D721Med (cell line): ENCODE data around the gene PRXL2A.

Source experiments
- DNase-seq: peaks from one replicate; pipeline ENCODE4 v3.0.0; 2011; ENCODE audit warnings: low spot score; ENCODE audit not compliant: insufficient read length
- FAIRE-seq: peaks from 2 replicates; lab custom pipeline; 2011; peaks lifted over from hg19 to GRCh38; lab: Jason Lieb, UNC
- TF ChIP-seq, protein P1 (sequence below): IDR thresholded peaks from 2 replicates; pipeline ENCODE4 v1.5.1; 2012; ENCODE audit warnings: mild to moderate bottlenecking, control low read depth; ENCODE audit not compliant: insufficient read depth; ENCODE audit errors: missing control alignments

PRXL2A gene

DNA sequence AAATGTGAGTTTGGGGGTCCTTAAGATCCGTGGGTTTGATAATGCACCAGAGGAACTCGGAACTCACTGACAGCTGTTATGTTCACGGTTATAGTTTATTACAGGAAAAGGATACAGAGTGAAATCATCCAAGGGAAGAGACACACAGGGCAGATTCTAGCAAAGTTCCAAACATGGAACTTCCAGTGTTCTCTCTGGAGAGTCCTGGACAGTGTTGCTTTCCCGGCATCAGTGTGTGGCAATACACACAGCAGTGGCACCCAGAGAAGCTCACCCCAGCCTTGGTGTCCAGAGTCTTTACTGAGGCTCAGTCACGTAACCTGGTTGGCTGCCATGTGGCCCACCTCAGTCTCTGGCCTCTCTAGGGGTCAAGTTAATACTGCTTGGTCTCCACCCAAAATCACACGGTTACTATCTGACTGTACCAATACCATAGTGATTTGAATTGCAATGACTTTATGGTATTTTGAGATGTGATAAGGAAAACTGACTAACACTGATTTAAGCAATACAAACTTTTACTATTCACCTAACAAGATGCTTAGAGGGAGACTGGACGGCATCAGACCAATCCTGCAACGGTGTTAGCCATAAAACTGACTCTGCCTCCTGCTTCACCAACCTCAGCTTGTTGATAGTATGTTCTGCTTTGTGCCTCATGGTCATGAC, 8.1 kb upstream of the PRXL2A start:
- DNase-seq (no peak), FAIRE-seq (no peak)
- TF ChIP-seq, protein P1, sequence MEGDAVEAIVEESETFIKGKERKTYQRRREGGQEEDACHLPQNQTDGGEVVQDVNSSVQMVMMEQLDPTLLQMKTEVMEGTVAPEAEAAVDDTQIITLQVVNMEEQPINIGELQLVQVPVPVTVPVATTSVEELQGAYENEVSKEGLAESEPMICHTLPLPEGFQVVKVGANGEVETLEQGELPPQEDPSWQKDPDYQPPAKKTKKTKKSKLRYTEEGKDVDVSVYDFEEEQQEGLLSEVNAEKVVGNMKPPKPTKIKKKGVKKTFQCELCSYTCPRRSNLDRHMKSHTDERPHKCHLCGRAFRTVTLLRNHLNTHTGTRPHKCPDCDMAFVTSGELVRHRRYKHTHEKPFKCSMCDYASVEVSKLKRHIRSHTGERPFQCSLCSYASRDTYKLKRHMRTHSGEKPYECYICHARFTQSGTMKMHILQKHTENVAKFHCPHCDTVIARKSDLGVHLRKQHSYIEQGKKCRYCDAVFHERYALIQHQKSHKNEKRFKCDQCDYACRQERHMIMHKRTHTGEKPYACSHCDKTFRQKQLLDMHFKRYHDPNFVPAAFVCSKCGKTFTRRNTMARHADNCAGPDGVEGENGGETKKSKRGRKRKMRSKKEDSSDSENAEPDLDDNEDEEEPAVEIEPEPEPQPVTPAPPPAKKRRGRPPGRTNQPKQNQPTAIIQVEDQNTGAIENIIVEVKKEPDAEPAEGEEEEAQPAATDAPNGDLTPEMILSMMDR: no peak

DNA sequence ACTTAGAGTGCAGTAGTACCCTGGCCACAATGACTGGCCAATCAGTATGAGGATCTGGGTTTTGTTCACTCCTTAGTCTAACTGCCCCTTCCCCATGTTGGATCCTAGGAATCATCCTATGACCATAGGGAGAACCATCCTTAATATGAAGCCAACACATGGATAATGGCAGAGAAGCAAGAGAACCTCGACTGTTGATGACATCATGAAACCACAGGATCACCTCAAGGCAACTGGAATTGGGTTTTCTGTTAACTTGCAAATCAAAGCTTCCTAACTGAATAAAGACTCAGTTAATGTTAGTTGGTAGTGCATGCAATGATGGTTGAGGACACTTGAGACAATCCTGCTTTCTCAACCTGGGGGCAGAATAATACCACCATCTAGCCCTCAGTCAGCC, 3.3 kb upstream of the PRXL2A start:
- FAIRE-seq (no peak), DNase-seq (no peak)
- TF ChIP-seq, protein P1: no peak

DNA sequence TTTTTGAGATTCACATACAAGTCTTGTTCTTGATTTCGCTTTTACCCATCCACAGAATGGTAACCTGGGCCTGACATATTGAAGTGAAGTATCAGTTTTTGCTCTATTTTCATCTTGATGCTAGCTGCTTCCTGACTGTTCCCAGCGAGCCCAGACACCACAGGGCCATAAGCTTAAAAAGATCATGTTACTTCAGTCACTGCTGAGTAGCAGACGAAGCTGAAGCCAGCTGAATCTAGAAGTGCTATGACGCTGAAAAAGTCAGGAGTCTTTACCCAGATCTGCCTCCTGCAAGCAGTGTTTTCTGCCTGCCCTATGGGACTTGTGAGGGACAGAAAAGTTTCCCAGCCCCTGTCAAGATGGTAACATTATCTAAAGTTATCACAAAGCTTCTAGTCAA, 2.7 kb upstream of the PRXL2A start:
- no peak for DNase-seq
- TF ChIP-seq, protein P1: no peak
- no peak for FAIRE-seq

DNA sequence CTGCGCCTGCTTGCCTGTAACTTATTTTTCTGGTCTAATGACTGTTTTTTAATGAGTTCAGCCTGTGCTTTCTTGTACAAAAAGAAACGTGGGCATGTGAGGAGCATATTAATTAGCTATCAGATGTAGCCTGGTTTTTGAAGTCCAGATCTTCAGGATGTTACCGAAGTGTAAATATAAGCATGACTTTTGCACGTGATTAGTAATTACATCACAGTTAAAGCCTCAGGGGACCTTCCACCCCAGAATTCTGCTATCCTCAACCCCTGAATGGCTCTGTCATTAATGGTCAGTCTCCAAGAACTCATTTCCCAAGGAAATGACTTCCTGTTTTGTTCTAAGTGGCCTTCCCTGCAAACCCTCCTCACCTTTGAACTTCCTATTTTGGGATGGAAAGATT, 2.1 kb upstream of the PRXL2A start:
- FAIRE-seq (no peak), DNase-seq (no peak)
- TF ChIP-seq, protein P1: no peak

DNA sequence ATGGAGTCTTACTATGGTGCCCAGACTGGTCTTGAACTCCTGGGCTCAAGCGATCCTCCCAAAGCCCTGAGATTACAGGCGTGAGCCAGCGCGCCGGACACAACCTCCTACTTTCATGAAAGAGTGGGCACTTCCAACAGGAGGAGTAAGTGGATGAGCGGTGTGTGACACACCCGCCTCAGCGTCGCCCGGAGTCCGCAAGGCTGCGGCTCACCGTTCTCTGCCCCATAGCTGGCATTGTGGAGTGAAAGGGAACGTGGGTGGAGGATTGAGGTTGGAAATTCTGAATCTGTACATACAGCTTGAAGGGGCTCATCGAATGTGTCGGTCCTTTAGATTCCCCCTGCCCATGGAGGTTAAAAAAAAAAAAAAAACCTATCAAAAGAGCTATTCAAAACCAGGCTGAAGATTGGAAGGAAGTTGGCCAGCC, 524 bp upstream of the PRXL2A start:
- TF ChIP-seq, protein P1: no peak
- FAIRE-seq: no peak
- no peak for DNase-seq

DNA sequence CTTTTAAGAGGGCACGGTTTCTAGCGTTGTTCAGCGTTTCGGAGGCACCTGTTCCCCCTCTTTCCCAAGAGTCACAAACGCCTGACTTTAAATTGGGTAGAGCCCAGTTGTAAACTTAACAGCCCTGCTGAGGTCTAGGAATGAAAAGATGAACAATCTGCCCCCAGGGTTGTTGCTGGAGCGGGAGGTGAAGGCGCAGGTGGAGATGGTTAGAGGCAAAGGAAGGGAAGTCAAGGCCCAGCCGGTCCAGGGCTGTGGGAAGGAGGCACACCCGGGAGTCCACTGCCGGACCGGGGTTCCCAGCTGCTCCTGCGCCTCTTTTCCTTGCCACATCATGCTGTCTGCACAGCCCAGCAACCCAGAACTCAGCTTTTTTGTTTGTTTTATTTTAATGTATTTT, 770 bp downstream of the PRXL2A start:
- FAIRE-seq (no peak), DNase-seq (no peak)
- TF ChIP-seq, protein P1: no peak

DNA sequence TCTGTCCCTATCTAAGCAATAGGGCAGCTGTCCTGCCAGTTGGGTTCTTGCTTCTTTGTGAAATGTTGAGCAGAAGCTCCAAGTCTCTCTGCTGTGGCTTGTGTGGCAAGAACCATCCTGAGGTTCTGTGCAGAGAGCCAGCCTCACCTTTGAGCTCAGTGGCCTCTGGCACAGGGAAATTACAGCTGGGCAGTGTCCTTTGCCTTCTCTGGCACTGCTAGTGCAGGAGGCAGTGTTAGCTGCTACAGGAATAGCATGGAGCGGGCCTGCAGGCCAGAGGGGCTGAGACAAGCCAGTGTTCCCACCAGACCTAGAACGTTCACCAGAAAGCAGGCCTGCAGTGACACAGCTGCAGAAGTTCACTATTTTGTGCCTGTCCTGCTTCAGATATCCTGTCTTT, 1.8 kb downstream of the PRXL2A start:
- DNase-seq: no peak
- TF ChIP-seq, protein P1: no peak
- FAIRE-seq: no peak
